T1000 (cell line): ENCODE results near the gene RAET1E.
"Not testable (repeated sequence)": the region's sequence is repeated elsewhere in the genome, so short reads cannot be mapped to it uniquely, and the experiment has no call there.

Experiments
- DNase-seq: peaks from one replicate; lab custom pipeline; 2025; ENCODE audit warnings: mixed read lengths; lab: John Stamatoyannopoulos, UW

The RAET1E gene

GRCh38 chr6:149909701-149910470 is 12.0 kb upstream of the RAET1E start:
- no peak for DNase-seq

DNA sequence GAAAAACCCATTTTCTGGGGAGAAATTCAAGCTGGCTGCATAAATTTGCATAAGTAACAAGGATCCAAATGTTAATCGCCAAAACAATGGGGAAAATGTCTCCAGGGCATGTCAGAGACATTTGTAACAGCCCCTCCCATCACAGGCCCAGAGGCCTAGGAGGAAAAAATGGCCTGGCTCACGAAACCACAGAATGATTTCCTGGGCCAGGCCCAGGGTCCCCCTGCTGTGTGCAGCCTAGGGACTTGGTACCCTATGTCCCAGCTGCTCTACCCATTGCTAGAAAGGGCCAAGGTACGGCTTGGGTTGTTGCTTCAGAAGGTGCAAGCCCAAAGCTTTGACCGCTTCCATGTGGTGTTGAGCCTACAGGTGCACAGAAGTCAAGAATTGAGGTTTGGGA is 10.6 kb upstream of the RAET1E start:
- not testable (repeated sequence) for DNase-seq

DNA sequence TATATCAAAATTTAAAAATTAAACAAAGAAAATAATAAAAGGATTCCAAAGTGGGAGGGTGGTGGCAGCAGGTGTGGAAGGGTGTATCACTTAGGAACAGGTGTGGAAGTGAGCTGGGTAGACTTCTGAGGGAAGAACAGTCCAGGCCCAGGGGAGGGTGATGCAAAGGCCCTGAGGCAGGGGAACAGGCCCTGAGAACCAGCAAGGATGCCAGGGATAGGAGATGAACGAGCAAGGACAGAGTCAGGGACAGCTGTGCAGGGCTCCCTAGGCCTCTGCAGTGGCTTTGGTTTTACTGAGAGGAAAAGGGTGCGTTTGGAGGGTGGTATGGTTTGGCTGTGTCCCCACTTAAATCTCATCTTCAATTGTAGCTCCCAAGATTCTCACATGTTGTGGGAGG is 9.4 kb upstream of the RAET1E start:
- DNase-seq = no peak

DNA sequence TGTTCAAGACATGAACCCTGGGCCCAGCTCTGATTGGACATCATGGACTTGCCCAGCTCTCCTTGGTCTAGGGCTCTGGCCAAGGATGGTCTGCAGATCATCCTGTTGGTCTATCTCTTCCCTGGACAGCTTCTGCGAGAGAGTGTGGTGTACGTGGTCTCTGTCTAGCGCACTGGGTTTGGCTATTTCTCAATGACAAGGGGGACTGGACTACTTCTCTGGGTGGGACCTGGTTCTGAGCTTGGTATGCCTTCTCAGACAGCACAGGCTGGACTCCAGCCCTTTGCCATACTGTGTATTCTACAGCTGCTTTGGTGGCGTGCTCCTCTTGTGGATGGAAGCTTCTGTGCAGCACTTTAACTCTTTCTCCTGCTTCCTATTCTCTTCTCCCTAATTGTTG is 8.5 kb upstream of the RAET1E start:
- DNase-seq = no peak

DNA sequence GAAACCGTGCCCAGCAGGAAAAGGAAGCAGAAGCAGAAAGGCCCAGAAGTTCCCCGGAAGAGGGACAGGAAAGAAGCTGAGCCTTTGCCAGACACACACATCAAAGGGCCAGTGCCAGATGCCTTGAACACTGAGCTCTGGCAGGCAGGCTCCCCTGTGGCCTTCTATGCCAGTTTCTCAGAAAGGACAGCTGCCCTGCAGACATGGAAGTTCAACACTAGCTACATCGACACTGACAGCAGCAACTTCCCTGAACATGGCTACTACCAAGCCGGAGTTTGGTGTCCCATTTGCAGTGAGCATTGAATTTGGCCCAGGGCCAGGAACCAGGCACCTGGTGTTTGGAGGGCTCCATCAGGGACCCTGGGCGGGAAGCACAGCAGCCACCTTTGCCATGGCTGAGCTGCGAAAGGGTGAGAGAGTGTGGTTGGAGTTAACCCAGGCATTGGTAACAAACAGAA is 8.0 kb upstream of the RAET1E start:
- no peak for DNase-seq

- no peak for DNase-seq
Observed at GRCh38 chr6:149905371-149905910, 7.5 kb upstream of the RAET1E start.

DNA sequence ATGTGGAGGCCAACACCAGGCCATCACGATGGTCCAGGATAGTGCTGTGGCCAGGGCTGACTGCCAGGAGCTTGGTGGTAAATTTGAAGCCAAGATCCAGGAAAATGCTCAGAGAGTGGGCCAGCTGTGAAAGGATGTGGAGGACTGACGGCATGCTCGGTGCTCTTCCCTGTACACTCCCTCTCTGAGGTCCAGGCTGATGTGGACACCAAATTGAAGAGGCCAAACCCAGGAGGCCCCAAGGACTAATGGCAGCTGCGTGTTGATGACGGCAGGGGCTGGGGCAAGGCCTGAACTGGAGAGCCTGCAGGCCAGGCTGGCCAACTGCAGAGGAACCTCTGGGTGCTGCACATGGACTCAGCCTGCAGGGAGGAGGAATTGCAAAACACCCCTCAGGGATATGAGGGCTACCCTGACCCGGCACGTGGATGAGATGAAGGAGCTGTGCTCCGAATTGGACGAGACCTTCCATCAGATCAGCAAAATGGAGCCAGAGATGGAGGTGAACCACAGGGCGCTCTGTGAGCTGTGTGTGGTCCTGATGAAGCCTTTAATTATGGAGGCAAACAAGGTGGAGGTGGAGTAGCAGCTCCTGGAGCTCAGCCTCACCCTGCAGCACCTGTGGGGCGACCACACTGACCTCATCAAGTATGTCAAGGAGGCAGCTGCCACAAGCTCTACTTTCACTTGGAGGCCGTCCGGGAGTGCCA is 6.9 kb upstream of the RAET1E start:
- DNase-seq = no peak

GRCh38 chr6:149903938-149904611 is 6.2 kb upstream of the RAET1E start:
- DNase-seq = no peak

DNA sequence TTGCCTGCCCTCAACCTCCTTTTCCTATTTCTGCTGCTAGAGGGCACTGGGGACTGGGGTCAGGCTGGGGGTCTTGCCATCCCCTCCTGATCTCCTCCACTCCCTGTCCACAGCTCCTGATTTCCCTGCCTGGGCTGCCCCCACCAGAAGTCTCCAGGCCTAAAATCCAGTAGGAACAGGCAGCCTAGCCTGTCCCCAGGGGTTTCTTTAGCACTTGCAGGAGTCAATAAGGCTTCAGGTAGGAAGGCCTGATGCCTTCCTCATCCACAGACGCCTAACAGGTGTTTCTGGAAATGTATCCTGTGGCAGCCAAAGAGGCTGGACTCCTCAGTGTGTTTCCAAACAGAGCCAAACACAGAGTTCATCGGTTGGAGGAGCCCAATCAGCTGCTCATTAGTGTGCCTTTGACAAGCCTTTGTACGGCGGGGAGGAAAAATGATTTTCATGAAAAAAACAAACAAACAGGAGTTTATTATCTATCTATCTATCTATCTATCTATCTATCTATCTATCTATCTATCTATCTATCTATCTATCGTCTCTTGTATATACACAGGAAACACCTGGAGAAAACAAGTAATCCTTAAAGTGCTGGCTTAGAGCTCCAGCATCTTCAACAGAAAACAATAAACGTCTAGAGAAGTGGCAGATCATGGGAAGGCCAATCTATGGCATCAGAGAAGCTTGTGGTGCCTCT is 3.7 kb upstream of the RAET1E start:
- DNase-seq = no peak

GRCh38 chr6:149900620-149901443 is 2.9 kb upstream of the RAET1E start:
- DNase-seq = no peak

- no peak for DNase-seq
Observed at GRCh38 chr6:149899926-149900619, 2.2 kb upstream of the RAET1E start.

- DNase-seq = no peak
Observed at GRCh38 chr6:149899486-149899885, 1.6 kb upstream of the RAET1E start.

- no peak for DNase-seq
Observed at GRCh38 chr6:149898966-149899365, 1.1 kb upstream of the RAET1E start.

DNA sequence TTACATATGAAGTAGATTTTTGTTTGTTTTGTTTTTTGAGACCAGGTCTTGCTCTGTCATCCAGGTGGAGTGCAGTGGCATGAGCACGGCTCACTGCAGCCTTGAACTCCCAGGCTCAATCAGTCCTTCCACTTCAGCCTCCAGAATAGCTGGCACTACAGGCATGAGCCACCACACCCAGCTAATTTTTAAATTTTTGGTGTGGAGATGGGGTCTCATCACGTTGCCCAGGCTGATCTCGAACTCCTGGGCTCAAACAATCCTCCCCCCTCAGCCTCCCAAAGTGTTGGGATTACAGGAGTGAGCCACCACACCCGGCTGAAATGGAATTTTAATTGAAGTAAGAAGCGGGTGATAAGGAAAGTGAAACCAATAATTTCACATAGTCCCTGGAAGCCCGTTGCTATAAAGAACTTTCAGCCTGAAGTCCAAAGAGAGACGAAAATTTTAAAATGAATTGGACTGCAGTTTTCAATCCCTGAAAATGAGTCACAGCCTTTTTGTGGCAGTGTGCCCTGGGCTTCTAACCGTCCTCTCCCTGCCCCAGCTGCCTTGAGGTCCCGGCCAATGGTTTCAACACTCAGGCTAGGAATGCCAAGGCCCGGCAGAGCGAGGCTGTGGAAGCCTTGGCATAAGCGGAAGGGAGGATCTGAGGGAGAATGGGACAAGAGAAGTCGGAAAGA is 757 bp downstream of the RAET1E start:
- peak; percentile 54 for DNase-seq

DNA sequence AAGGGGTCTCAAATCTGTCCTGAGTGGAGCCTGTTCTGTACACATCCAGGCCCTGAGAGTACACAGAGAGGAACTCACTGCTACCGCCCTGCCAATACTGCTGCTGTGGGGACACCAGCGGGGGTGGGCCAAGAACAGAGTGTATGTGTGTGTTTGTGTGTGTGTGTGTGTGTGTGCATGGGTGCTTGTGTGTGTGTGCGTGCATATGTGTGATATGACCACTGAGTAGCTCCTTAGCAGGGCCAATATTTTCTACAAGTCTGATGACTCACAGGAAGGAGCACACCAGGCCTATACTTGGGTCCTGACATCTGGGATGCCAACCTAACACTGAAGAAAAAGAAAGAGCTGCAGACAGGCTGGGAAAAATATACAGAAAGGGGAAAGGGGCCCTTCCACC is 1.4 kb downstream of the RAET1E start:
- no peak for DNase-seq

DNA sequence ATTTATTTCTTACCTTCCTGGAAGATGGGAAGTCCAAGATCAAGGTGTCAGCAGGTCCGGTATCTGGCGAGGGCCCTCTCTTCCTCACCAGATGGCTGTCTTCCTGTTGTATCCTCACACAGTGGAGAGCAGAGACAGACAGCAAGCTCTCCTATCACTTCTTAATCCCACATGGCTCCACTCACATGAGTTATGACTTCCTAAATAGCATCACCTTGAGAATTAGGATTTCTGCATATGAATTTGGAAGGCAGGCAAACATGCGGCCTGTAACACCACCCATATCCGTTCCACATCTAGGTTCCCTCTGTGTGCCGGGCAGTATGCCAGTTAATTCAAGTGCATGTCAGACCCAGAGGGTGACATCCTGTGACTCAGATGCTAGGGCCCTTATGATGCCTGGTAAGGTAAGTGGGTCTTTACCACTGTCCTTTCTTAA is 2.1 kb downstream of the RAET1E start:
- peak; percentile 13 for DNase-seq

DNA sequence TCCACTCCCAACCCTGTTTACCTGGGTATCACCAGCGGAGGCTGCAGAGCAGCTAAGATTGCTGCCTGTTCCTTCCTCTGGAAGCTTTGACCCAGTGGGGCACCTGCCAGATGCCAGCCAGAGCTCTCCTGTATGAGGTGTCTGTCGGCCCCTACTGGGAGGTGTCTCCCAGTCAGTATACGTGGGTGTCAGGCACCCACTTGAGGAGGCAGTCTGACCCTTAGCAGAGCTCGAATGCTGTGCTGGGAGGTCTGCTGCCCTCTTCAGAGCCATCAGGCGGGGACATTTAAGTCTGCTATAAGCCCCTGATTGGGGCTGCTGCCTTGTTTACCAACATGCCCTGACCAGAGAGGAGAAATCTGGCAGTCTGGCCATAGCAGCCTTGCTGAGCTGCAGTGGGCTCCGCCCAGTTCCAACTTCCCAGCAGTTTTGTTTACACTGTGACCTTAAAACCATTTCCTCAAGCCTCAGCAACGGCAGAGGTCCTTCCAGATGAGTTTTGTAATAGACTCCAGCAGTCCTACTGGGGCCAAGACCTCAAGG is 2.8 kb downstream of the RAET1E start:
- DNase-seq = no peak

- DNase-seq = not testable (repeated sequence)
Observed at GRCh38 chr6:149891864-149892263, 6.0 kb downstream of the RAET1E start.

- DNase-seq = no peak
Observed at GRCh38 chr6:149891259-149891658, 6.7 kb downstream of the RAET1E start.
